NCI-H82 treated with DMSO at 0.1 percent for 48 hours (cell line): ENCODE data around the gene HDAC4.
"Not testable (repeated sequence)": the region's sequence is repeated elsewhere in the genome, so short reads cannot be mapped to it uniquely, and the experiment has no call there.

Experiments used
- DNase-seq: peaks from one replicate; lab custom pipeline; 2025; ENCODE audit not compliant: unreplicated experiment; lab: John Stamatoyannopoulos, UW

HDAC4 gene

DNA sequence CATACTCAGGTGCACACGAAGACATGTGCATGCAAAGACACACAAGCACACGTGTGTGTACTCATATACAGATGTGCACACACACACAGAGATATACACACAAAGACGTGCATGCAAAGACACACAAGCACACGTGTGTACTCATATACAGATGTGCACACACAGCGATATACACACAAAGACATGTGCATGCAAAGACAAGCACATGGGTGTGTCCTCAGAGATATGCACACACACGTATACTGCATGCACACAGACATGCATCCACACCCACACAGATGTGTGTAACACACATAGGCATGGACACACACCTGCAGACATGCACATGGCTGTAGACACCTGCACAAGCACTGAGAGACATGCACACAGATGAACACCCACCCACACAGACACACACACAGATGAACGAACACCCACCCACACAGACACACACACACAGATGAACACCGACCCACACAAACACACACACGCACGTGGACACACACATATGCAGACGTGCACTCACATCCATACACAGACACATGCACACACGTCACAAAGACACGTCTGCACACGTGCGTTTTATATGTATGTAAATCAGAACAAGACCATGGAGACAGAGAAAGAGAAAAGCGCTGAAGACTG is 321.0 kb downstream of the HDAC4 start:
- no peak for DNase-seq

DNA sequence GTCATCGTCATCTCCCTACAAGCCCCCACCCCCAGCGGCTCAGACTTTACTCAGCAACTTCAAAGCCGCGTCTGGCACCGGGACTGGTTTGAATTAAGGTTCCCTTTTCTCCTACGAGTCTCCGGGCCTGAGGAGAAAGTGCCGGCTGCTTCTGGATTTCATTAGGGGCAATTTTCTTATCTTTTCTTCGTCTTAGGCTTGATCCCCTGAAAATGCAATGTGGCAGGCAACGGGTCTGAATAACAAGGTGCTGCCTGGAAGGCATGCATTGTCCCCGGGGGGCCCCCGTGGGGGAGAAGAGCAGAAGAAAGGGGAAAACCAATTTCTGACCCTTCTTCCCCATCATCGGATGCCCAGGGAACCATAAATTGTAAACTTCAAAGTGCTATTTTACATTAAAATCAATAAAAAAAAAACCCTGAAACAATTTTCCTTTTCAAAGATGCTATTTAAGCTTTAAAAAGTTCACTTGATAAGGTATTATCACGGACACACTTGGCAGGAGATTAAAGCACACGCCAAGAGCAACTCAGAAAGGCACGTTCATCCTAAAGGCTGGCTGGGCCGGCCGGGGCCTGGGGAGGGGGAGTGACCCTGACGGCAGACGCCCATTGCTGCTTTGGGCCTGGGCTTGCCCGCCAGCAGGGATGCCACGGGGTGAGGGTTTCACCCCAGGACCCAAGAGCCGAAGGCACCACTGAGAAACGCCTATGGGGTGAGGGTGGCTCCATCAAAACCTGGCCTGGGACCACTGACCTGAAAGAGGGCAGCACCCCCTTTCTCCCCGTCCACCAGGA is 322.5 kb downstream of the HDAC4 start:
- no peak for DNase-seq

- no peak for DNase-seq
Measured at GRCh38 chr2:239077260-239077659, 323.6 kb downstream of the HDAC4 start.

DNA sequence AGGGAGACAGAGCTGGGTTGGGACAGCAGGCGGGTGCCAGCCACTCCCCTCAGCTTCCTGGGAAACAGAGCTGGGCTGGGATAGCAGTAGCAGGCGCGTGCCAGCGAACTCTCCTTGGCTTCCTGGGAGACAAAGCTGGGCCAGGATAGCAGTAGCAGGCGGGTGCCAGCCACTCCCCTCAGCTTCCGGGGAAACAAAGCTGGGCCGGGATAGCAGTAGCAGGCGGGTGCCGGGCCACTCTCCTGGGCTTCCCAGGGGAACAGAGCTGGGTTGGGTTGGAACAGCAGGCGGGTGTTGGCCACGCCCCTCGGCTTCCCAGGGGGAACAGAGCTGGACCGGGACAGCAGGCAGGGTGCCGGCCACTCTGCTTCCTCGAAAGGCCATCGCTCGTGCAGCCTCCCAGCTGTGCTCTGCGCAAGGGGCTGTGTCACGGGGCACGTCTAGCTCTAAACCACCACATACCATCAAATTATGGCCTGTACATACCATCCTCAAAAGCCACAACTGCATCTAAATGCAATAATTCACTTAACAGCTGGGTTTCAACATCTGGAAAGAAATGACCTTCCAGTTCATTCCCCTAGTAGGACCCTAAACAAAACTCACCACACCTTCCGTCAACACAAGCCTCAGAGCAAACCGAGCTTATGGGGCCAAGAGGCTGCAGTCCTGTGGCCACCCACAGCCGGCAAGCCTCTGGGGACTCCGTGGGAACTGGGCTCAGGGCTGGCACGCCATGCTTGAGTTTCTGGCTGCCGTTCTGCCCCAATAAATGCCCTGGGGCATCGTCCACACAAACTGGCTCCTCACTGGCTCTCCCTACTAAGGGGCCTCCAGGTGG is 324.7 kb downstream of the HDAC4 start:
- no peak for DNase-seq

GRCh38 chr2:239073745-239074530 is 326.9 kb downstream of the HDAC4 start:
- DNase-seq = no peak

GRCh38 chr2:239073270-239073669 is 327.6 kb downstream of the HDAC4 start:
- no peak for DNase-seq

DNA sequence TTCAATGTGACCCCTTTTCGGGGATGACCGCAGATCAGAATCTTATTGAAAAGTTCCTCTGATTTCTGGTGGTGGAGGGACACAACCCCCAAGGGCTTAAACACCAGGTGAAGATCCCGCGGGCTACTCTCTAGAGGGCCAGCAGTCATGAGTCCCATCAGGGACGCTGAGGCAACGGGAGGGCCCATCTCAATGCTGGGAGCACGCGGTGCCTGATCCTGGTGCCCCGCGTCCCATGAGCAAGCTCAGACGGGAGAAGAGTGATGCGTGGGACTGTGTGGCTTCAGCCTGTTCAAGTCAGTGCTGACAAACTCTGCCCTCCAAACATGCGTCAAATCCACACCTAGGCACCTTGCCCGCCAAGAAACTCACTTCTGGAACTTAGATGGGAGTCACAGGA is 328.0 kb downstream of the HDAC4 start:
- no peak for DNase-seq

DNA sequence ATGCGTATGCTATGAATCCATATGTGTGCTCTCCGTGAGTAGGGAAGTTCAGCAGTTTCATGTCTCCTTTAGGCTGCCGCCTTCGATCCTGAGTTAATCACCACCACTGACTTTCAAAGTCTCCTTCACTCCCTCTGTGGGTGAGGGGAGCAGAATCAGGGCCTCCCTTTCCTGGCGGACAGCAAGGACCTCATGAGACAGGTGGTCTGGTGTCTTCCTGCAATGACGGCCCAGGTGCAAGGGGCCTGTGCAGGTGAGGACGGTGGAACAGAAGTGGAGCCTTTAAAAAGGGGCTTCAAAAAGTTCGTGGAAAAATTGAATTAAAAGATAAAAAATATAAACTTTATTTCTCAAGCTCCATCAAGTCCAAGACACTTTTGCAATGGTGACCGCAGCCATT is 330.4 kb downstream of the HDAC4 start:
- no peak for DNase-seq

GRCh38 chr2:239069362-239070333 is 331.2 kb downstream of the HDAC4 start:
- not testable (repeated sequence) for DNase-seq

- DNase-seq = no peak
Measured at GRCh38 chr2:239068411-239068810, 332.4 kb downstream of the HDAC4 start.

DNA sequence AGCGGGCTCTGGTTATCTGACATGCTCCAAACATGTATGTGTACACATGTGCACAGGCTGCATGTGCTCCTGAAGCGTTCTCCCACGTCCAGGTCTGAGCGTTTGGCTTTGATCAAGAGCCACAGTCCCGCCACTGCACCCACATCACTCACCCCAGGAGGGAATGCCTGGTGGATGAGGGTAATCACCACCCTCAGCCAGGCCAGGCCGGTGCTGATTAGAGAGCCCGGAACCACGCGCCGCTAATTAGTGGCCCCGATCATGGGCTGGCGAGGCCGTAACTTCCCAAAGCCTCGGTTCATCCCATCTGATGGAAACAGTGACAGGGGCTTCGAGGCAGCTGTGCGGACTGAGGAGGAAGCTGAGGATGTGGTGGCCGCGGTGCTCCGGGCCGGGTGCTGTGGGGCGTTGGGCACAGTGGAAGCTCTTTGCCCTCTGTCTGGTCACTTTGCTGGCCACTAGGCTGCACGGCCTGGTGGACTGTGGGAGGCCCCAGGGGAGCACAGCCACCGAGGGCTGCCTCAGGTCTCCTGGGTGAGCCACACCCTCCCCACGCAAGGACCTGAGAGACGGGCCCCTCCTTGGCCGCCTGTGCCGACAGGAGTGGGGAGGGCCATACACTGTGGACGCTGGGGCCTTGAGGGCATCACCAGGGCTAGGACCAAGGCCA is 333.5 kb downstream of the HDAC4 start:
- DNase-seq = no peak

GRCh38 chr2:239066597-239066996 is 334.2 kb downstream of the HDAC4 start:
- DNase-seq = no peak

DNA sequence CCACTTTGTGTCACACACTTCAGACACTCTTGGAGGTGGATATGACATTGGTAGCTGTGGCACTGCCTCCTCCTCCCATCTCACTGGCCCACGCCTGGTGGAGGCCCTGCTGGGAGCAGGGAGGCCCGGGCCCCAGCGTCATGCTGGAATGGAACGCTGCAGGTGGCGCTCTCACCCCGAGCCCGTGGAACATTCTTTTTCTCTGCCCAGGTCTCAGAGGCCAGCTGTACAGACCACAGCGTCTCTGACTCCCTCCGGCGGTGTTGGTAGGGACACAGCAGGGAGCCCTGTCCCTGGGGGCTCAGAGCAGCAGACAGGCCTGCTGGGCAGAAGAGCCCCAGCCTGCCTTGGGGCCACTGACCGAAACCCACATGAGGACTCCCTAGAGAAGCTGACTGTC is 334.9 kb downstream of the HDAC4 start:
- no peak for DNase-seq

DNA sequence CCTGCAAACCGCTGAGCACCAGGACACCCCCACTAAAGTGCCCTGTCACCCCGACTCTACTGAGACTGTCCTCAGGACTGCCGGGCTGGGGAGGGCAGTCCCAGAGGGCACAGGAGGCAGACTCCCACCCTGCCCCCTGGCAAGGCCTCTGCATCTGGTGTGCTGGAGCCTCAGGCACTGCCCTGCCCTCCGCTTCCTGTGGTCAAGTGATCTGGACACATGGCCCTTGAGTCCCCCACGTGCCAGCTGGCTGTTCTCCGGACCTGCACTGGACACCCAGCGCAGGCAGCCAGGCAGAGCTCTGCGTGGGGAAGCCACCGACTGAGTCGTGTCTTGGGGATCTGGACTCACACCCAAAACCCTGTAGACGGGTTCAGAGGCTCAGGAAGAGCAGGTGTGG is 335.3 kb downstream of the HDAC4 start:
- no peak for DNase-seq

GRCh38 chr2:239064891-239065290 is 335.9 kb downstream of the HDAC4 start:
- DNase-seq = no peak

DNA sequence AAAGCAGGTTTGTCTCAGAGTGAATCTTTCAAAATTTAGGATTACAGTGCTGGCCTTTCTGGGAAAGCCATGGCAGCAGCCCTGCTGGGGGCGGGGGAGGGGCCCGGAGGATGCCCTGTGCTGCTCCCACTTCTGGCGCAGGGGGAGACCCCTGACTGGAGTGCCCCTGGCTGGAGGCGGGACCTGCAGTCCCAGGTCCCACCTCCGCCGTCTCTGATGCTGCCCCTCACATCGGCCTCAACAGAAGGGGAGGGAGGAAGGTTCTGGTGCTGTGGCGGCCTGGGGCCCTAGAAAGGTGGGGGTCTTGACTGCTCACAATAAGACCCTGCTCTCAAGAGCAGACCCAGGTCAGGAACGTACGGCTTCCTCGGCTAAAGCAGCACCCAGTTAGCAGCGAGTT is 336.6 kb downstream of the HDAC4 start:
- no peak for DNase-seq

DNA sequence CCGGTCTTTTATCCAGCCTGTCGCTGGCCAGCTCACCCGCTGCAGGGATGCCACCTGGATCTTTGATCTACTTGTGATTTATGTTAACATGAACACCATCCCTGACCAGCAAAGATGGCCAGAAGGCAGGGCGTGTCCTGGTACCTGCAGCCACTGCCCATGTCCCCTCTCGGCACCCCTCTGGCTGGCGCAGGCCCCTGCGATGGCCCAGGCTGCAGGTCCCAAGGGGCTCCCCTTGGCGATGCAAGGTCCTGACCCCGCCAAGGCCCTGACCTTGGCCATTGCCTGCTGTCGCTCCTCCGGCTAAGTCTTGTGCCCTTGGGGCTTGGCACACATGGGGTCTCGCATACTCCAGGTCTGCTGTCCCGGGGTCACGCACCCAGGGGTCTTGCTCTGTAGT is 338.1 kb downstream of the HDAC4 start:
- DNase-seq = no peak

DNA sequence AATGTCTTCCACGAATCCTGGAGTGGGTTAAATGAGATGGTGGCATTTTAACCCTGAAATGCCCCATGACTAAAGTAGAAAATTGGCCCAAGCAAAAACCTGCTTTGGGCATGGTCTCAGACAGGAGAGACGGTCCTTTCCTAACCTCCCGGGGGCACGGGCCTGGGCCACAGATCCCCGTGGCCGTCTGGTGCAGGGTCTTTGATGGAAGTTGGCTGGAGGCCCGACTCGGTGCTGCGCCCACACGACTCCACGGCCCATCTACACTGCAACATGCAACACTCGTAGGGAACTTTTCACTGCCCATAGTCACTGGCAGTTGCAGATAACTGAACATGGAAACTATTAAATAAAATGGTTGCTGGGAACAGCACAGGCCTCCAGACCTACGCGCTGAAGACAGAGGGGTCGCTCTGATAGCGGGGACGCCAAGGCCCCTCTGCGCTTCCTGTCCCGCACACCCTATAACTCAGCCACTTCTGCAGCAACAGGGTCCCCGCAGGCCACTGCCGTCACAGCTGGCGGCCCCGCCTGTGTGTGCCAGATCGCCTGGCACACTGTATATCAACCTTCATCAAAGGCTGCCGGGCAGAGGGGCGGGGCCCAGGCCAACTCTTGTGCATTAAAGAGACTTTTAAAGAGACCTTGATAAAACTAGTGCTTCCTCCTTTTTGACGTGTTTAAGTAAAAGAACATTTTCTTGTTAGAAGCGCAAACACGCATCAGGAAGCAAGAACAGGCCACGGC is 338.8 kb downstream of the HDAC4 start:
- no peak for DNase-seq
